ENCODE measurements around the gene ABCA13.

The ABCA13 gene

GRCh38 chr7:48506569-48506968 lies 335.3 kb downstream of the ABCA13 start:
- no peaks in the 10 kb centered on the region for H3K4me1 ChIP-seq (ENCODE audit: control insufficient read depth, low read length)
- no peaks in the 10 kb centered on the region for H3K27me3 ChIP-seq (ENCODE audit: control insufficient read depth, low read length)
- H3K4me3 ChIP-seq (ENCODE audit: low read length) = no peak overlapping the region
- H3K4me2 ChIP-seq (ENCODE audit: low read length) = no peak overlapping the region
- no peak overlapping the region for H3K27ac ChIP-seq (ENCODE audit: low read depth, low read length)
- no peaks in the 10 kb centered on the region for H4K20me1 ChIP-seq (ENCODE audit: control insufficient read depth, insufficient read depth, low read depth, low read length)
- H3K79me2 ChIP-seq (ENCODE audit: control insufficient read depth, low read length) = no peaks in the 10 kb centered on the region
- TF ChIP-seq CTCF (IDR thresholded peaks at IDR 0.05; ENCODE audit: low read depth, low read length, poor library complexity, severe bottlenecking) (no peak), EZH2phosphoT487 (IDR thresholded peaks at IDR 0.05; ENCODE audit: borderline replicate concordance, low read length) (no peak)
- no peaks in the 10 kb centered on the region for H3F3A ChIP-seq (ENCODE audit: control insufficient read depth, insufficient read depth)
- H3K9me3 ChIP-seq (ENCODE audit: control insufficient read depth, insufficient read depth, low read length) = no peaks in the 10 kb centered on the region
- no peaks in the 10 kb centered on the region for H3K36me3 ChIP-seq (ENCODE audit: control insufficient read depth, low read length)
- H3K9me2 ChIP-seq (replicated peaks; ENCODE audit: control insufficient read depth, low read length) = no peaks in the 10 kb centered on the region

DNA sequence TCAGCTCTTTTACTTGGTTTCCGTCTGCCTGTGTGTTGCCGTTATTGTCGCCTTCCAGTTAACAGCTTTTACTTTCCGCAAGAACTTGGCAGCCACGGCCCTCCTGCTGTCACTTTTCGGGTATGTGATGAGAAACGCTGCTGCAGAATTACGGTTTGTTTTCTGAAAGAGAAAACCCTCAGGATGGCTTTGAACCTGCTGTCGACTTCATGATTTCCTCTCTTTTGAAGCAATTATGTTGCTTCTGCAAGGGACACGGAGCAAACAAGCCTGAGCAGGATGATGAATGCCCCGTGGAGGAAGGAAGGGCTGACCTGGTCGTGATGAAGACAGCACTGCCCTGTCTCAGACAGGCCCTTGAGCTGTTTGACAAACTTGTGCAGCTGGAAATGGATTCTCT lies 339.8 kb downstream of the ABCA13 start:
- Histone ChIP-seq H4K20me1 (ENCODE audit: control insufficient read depth, insufficient read depth, low read depth, low read length) (no peaks in the 10 kb centered on the region), H3K79me2 (ENCODE audit: control insufficient read depth, low read length) (no peaks in the 10 kb centered on the region), H3F3A (ENCODE audit: control insufficient read depth, insufficient read depth) (no peaks in the 10 kb centered on the region), H3K4me1 (ENCODE audit: control insufficient read depth, low read length) (no peaks in the 10 kb centered on the region), H3K9me3 (ENCODE audit: control insufficient read depth, insufficient read depth, low read length) (no peaks in the 10 kb centered on the region), H3K4me2 (ENCODE audit: low read length) (no peak overlapping the region), H3K9me2 (replicated peaks; ENCODE audit: control insufficient read depth, low read length) (no peaks in the 10 kb centered on the region), H3K4me3 (ENCODE audit: low read length) (no peak overlapping the region), H3K27ac (ENCODE audit: low read depth, low read length) (no peak overlapping the region), H3K36me3 (ENCODE audit: control insufficient read depth, low read length) (no peaks in the 10 kb centered on the region), H3K27me3 (ENCODE audit: control insufficient read depth, low read length) (no peaks in the 10 kb centered on the region)
- TF ChIP-seq EZH2phosphoT487 (IDR thresholded peaks at IDR 0.05; ENCODE audit: borderline replicate concordance, low read length) (no peak), CTCF (IDR thresholded peaks at IDR 0.05; ENCODE audit: low read depth, low read length, poor library complexity, severe bottlenecking) (no peak)

DNA sequence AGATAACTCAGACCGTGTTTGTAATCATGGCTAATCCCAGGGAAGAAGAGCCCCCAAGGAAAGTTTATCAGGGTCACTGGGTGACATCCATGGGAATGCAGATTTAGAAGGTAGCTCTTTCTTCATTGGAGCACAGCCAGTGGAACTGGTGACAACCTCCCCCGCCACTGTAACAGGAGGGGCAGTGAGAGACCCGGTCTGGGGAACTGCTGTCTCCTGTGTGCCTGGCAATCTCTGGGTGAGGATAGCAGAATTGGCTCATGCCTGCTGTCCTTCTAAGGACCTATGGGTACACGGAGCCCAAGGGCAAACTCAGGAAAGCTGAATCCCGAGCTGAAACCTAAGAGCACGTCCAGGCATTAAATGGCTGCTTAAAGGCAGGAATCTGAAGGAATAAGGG lies 341.6 kb downstream of the ABCA13 start:
- Histone ChIP-seq H3K9me2 (replicated peaks; ENCODE audit: control insufficient read depth, low read length) (no peaks in the 10 kb centered on the region), H3K9me3 (ENCODE audit: control insufficient read depth, insufficient read depth, low read length) (no peaks in the 10 kb centered on the region), H3F3A (ENCODE audit: control insufficient read depth, insufficient read depth) (no peaks in the 10 kb centered on the region), H3K27ac (ENCODE audit: low read depth, low read length) (no peak overlapping the region), H3K27me3 (ENCODE audit: control insufficient read depth, low read length) (no peaks in the 10 kb centered on the region), H3K4me1 (ENCODE audit: control insufficient read depth, low read length) (no peaks in the 10 kb centered on the region), H3K4me2 (ENCODE audit: low read length) (no peak overlapping the region), H3K36me3 (ENCODE audit: control insufficient read depth, low read length) (no peaks in the 10 kb centered on the region), H3K79me2 (ENCODE audit: control insufficient read depth, low read length) (no peaks in the 10 kb centered on the region), H3K4me3 (ENCODE audit: low read length) (no peak overlapping the region), H4K20me1 (ENCODE audit: control insufficient read depth, insufficient read depth, low read depth, low read length) (no peaks in the 10 kb centered on the region)
- no peak for TF ChIP-seq EZH2phosphoT487 (IDR thresholded peaks at IDR 0.05; ENCODE audit: borderline replicate concordance, low read length)
- no peak for TF ChIP-seq CTCF (IDR thresholded peaks at IDR 0.05; ENCODE audit: low read depth, low read length, poor library complexity, severe bottlenecking)

DNA sequence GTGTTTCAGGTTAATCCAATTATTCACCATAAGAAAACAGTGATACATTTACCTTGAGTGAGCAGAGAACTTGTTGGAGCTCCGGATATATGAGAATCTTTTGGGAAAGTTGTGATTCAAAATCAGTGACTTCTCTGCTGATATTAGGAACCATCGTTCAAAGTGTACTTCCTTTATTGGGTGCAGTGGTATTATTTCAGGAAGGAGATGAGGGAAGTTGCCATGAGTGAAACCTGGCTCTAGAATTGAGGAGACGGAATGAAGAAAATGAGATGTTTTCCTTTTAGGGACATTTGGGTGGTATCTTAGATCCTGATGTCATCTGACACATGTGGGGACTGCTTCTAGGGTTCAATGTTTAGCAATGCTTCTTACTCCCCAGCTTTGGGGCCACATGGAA lies 343.9 kb downstream of the ABCA13 start:
- Histone ChIP-seq H3K79me2 (ENCODE audit: control insufficient read depth, low read length) (no peaks in the 10 kb centered on the region), H4K20me1 (ENCODE audit: control insufficient read depth, insufficient read depth, low read depth, low read length) (no peaks in the 10 kb centered on the region), H3K9me2 (replicated peaks; ENCODE audit: control insufficient read depth, low read length) (no peaks in the 10 kb centered on the region), H3K4me3 (ENCODE audit: low read length) (no peak overlapping the region), H3K9me3 (ENCODE audit: control insufficient read depth, insufficient read depth, low read length) (no peaks in the 10 kb centered on the region), H3K4me1 (ENCODE audit: control insufficient read depth, low read length) (no peaks in the 10 kb centered on the region), H3K36me3 (ENCODE audit: control insufficient read depth, low read length) (no peaks in the 10 kb centered on the region), H3K27ac (ENCODE audit: low read depth, low read length) (no peak overlapping the region), H3F3A (ENCODE audit: control insufficient read depth, insufficient read depth) (no peaks in the 10 kb centered on the region), H3K27me3 (ENCODE audit: control insufficient read depth, low read length) (no peaks in the 10 kb centered on the region), H3K4me2 (ENCODE audit: low read length) (no peak overlapping the region)
- TF ChIP-seq EZH2phosphoT487 (IDR thresholded peaks at IDR 0.05; ENCODE audit: borderline replicate concordance, low read length) (no peak), CTCF (IDR thresholded peaks at IDR 0.05; ENCODE audit: low read depth, low read length, poor library complexity, severe bottlenecking) (no peak)

Measured in DOHH2 (cell line).